ENCODE measurements around the gene UBE2A. TPM values are rescaled to one million over a fixed set of nuclear protein-coding genes. Genes with fewer than 3 reads are reported as not detected.

Gene UBE2A
- total RNA-seq (2022; extraction: Qiagen RNA extraction; ENCODE audit: low read depth), result 140 to 152 TPM (median 142 TPM) in 5 replicates

DNA sequence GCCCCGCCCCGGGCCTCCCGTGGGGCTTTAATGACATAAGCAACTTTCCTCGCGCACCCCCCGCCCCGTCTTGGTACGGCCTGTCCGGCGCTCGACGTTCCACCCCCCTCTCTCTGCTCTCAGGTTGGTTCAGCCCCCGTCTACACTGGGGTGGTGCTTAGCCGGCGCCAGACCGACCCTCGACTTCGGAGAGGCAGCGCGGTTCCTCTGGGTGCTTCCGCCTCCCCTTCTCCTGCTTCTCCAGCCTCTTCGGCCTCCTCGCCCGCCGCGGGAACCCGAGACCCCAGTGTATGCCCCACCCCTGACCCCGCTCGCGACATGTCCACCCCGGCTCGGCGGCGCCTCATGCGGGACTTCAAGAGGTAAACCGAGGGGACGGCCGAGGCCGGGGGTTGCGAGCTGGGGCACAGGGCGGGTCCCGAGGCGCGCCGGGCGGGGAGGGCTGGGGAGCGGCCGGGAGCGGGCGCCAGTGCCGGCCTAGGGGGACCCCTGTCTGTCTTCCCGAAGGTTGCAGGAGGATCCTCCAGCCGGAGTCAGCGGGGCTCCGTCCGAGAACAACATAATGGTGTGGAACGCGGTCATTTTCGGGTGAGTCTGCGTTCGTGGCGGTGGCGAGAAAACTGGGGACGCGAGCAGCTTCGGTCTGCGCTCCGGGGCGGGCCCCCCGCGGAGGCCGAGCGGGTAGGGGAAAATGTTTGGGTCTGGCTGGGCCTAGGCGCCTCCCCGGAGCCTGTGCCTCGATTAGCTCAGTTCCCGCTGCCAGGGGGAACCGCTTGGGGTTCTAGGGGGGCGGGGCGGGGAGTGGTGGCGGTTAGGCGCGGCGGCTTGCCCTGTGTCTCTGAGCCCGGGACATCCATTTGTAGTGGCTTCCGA lies at the start of gene UBE2A:
Gene UBE2A (plus strand): TSS at position 170 of the 873 bp plus-strand sequence. CDS start 149 bp downstream, at position 319.

DNA sequence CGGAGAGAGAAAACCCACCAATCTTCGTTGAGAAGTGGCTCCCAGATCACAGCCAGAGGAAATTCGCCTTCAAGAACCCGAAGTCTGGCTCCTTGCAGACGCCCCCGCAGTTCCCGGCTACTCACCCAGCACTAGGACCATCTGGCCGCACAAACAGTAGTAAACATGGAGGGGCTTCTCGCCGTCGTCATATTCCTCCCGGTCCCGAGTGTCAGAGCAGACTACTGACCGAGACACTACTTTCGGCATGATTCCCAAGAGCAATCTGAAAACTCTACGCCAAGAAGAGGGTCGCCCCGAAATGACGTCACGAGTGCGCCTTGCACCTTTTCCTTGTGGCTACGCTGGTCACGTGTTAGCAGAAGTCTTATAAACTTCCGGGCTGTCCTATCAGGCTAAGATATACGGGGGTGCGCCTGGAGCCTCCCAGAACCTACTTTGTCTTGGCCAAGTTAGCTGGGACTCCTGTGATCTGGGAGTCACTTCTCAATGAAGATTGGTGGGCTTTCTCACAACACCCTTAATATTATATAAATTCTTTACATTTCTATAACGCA lies 9.2 kb upstream of the UBE2A start, which contains the start of gene STEEP1:
Gene STEEP1 (minus strand): TSS at position 303 of the 557 bp plus-strand sequence. CDS start 54 bp downstream, at position 249.

DNA sequence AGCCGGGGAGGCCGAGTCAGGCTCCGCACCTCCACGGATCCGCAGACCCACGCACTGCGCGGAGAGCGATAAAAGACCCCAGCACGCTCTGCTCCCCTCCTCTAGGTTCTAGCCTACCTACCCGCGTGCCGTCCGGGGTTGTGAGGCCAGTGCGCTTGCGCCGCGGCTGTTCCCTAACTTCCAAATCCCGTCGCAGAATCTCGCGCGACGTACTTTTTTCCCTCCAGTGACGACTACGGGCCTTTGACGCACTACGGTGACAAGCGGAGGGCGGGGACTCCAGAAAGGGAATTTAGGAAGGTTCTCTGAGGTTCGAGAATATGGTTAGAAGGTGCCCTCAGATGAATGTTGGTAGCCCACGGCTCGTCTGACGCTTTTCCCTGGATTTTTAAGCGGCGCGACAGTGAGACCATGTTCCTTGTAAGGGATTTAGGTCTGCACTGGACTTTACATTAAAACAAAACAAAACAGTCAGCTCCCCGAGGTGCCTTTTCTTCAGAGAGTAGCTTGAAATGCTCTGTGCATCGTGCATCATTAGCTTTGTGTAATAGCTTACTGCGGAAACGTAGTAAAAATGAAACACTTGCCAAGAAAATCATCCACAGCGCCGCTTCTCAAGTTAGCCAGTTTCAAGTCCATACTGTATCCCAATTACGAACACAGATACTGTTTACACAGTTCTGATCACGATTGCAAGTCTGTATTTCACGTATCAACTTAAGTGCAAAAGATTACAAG lies 32.1 kb downstream of the UBE2A start, which contains the start of gene NKRF:
Gene NKRF (minus strand): TSS at position 145 of the 738 bp plus-strand sequence.

Other genes with a start within 250 kb of the UBE2A start
- gene SLC25A43, start 175.2 kb upstream of the UBE2A start, total RNA-seq (2022; extraction: Qiagen RNA extraction; ENCODE audit: low read depth), result 26.8 to 35.7 TPM (median 31.4 TPM) in 5 replicates
- gene SLC25A5, start 106.1 kb upstream of the UBE2A start, total RNA-seq (2022; extraction: Qiagen RNA extraction; ENCODE audit: low read depth), result 725 to 800 TPM (median 790 TPM) in 5 replicates
- 31.3 to 39.4 TPM (median 32.4 TPM) in 5 replicates for gene STEEP1, start 9.2 kb upstream of the UBE2A start, total RNA-seq (2022; extraction: Qiagen RNA extraction; ENCODE audit: low read depth)
- 17.2 to 18.9 TPM (median 18.1 TPM) in 5 replicates for gene NKRF, start 31.9 kb downstream of the UBE2A start, total RNA-seq (2022; extraction: Qiagen RNA extraction; ENCODE audit: low read depth)
- gene SEPTIN6, start 118.6 kb downstream of the UBE2A start, total RNA-seq (2022; extraction: Qiagen RNA extraction; ENCODE audit: low read depth), result 9.6 to 11.2 TPM (median 10.4 TPM) in 5 replicates
- 0.08 to 0.24 TPM in 2 of 5 replicates, not detected in the others for gene SOWAHD, start 184.0 kb downstream of the UBE2A start, total RNA-seq (2022; extraction: Qiagen RNA extraction; ENCODE audit: low read depth)
- gene RPL39, start 217.1 kb downstream of the UBE2A start, total RNA-seq (2022; extraction: Qiagen RNA extraction; ENCODE audit: low read depth), result 3,520 to 5,439 TPM (median 3,637 TPM) in 5 replicates